Vagina (tissue), 2 donors: ENCODE results near the gene SH3D19.

Experiments
- POLR2AphosphoS5 ChIP-seq, 2 donors: sonication (generic); formaldehyde crosslinking; IDR thresholded peaks; one replicate each; pipeline ENCODE4 v1.9.0; 2017; ENCODE audit warnings: antibody characterized with exemption in 2 of 2, mild to moderate bottlenecking in 2 of 2, low read depth in 1 of 2; ENCODE audit not compliant: insufficient read depth in 1 of 2
- TF ChIP-seq, protein P1 (sequence below), 3 experiments: fragments of 450-650 bp in 2 of 3; fragments of 200-600 bp in 1 of 3; sonication (generic) in 1 of 3; IDR thresholded peaks; one replicate each; pipeline ENCODE4 v1.5.1; 2017 to 2019; ENCODE audit warnings: antibody characterized with exemption in 3 of 3, mild to moderate bottlenecking in 2 of 3, moderate library complexity in 2 of 3

DNA sequence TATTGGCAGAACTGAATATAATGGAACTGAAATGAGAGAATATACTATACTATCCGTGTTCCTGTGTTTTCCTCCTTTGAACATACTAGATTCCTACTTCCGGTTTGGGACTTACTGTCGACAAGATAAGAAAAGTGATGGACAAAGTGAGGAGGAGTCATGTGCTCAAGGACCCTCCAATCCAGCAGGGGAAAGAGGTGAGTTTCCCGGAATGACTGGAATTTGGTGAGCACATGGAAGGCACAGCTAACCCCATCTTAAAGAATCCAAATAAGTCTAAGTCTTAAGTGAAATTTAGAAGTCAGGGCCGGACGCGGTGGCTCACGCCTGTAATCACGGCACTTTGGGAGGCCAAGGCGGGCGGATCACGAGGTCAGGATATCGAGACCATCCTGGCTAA is 36.6 kb upstream of the SH3D19 start:
- TF ChIP-seq, protein P1, sequence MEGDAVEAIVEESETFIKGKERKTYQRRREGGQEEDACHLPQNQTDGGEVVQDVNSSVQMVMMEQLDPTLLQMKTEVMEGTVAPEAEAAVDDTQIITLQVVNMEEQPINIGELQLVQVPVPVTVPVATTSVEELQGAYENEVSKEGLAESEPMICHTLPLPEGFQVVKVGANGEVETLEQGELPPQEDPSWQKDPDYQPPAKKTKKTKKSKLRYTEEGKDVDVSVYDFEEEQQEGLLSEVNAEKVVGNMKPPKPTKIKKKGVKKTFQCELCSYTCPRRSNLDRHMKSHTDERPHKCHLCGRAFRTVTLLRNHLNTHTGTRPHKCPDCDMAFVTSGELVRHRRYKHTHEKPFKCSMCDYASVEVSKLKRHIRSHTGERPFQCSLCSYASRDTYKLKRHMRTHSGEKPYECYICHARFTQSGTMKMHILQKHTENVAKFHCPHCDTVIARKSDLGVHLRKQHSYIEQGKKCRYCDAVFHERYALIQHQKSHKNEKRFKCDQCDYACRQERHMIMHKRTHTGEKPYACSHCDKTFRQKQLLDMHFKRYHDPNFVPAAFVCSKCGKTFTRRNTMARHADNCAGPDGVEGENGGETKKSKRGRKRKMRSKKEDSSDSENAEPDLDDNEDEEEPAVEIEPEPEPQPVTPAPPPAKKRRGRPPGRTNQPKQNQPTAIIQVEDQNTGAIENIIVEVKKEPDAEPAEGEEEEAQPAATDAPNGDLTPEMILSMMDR (IDR thresholded peaks at IDR 0.05), result no peak
- no peak for TF ChIP-seq POLR2AphosphoS5 (IDR thresholded peaks at IDR 0.05; ENCODE audit: insufficient read depth in 1 of 2, low read depth in 1 of 2)
